KOPT-K1 (cell line): ENCODE measurements around the gene RTN4R.

ENCODE experiments used
- H3K27ac ChIP-seq: fragments of 200-600 bp; sonication (generic); 2 replicates; pipeline ENCODE4 v1.5.1; 2016; ENCODE audit warnings: antibody characterized with exemption, mild to moderate bottlenecking, low read depth, low read length; ENCODE audit not compliant: poor library complexity, severe bottlenecking
- H3K36me3 ChIP-seq: fragments of 200-600 bp; sonication (generic); 2 replicates; pipeline ENCODE4 v1.5.1; 2017; ENCODE audit warnings: antibody characterized with exemption, mild to moderate bottlenecking, low read length, moderate library complexity; ENCODE audit not compliant: insufficient read depth
- H3K9me3 ChIP-seq: fragments of 200-600 bp; sonication (generic); 2 replicates; pipeline ENCODE4 v1.5.1; 2017; ENCODE audit warnings: antibody characterized with exemption, low read length, mild to moderate bottlenecking; ENCODE audit not compliant: insufficient read depth, poor library complexity, severe bottlenecking

Gene RTN4R

GRCh38 chr22:20230777-20231420 lies 37.2 kb downstream of the RTN4R start:
- H3K36me3 ChIP-seq, result no peaks in the 10 kb centered on the region
- no peaks in the 10 kb centered on the region for H3K9me3 ChIP-seq
- H3K27ac ChIP-seq, result no peak overlapping the region

GRCh38 chr22:20229916-20230775 lies 38.0 kb downstream of the RTN4R start:
- Histone ChIP-seq H3K9me3 (no peaks in the 10 kb centered on the region), H3K36me3 (no peaks in the 10 kb centered on the region), H3K27ac (no peak overlapping the region)

DNA sequence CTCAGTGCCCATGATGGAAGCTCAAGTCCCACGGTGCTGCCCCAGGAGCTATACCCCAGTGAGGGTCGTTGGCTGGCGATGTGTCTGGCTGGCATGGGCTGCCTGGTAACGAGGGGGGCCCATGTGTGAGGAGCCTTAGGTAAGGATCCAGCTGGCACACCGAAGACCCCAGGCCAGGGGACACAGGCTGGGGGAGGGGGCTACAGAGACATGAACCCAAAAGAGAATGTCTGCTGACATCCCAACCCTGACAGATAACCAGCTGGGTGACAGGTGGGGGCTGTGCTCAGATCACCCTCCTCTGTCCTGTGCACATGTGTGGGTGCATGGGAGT lies 39.2 kb downstream of the RTN4R start:
- H3K27ac ChIP-seq, result no peak overlapping the region
- no peaks in the 10 kb centered on the region for H3K36me3 ChIP-seq
- H3K9me3 ChIP-seq, result no peaks in the 10 kb centered on the region

DNA sequence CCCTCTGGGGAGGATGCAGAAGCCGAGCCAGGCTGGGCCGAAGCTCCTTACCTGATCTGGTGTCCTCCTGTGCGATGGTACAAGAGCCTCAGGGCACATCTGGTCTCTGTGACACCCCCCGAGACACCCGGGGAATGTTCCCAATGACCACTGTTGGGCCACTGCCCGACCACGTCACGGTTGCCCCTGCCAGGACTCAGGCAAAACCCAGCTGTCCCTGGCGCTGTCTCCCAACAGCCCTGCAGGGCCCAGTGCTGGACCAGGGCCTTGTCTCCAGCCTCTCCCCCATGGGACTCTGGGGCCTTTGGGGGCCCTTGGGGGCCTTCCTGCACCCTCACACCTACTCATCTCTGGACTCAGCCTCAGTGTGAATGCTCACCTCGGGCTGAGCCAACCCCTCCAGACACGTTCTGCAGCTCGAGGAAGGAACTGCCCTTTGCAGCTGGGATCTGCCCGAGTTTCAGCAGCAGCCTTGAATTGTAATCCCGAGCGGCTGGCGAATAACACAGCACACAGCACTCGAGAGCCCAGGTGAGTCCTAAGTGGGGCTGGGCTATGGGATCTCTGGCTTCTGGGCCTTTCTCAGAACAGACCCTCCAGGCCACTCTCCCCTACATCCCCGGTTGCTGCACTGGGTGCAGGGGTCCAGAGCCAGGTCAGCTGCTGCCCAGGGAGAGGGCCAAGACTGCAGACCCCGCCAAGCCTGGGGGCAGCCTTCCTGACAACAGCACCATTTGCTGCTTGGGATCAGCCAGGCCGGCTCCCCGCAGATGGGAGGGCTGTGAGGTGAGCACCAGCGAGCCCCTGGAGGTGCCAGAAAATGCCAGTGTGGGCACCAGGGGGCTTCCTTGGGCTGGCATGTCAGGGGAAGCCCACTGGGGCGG lies 39.8 kb downstream of the RTN4R start:
- H3K9me3 ChIP-seq, result no peaks in the 10 kb centered on the region
- no peaks in the 10 kb centered on the region for H3K36me3 ChIP-seq
- no peak overlapping the region for H3K27ac ChIP-seq

DNA sequence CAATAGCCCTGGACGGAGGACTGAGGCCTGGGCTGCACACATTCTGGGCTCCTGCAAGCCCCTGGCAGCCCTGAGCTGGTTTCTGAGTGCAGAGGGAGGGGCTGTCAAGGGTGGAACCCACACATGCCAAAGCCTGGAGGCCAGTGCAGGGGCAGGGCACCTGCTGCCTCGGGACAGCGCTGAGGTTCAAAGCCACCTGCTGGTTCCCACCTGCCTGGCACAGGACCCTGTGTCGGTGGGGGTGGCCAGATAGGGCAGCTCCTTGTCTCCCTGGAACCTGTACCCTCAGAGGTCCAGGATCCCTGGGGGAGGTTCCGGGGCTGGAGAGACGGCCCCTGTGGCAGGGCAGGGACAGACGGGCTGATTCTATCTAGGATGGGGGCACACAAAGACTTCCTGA lies 40.8 kb downstream of the RTN4R start:
- H3K27ac ChIP-seq, result no peak overlapping the region
- no peaks in the 10 kb centered on the region for H3K9me3 ChIP-seq
- no peaks in the 10 kb centered on the region for H3K36me3 ChIP-seq

DNA sequence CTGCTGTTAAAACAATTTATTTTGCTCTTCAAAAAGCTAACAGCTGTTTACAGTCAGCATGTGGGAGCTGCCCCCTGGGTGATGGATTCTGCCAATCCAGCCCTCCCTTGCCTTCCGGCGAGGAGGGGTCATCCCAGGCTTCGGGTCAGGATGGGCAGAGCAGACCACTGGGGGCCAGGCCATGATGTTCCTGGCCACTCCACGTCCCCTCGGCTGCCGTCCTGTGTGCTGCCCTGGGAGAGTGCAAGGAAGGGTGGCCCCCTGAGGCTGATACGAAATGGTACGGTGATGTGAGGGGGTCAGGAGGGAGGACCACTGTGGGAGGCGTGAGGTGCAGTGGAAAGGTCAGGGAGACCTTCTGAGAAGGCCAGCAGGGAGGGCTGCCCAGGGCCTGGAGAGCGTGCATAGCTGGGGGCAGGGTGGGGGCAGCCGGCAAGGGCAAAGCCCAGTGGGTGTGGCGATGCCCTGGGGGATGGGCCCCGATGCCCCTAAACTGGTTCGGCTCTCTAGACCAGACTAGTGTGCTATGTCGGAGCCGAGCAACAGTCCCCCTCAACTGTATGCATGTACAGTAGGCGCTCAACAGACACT lies 41.3 kb downstream of the RTN4R start:
- no peaks in the 10 kb centered on the region for H3K36me3 ChIP-seq
- no peak overlapping the region for H3K27ac ChIP-seq
- H3K9me3 ChIP-seq, result no peaks in the 10 kb centered on the region

DNA sequence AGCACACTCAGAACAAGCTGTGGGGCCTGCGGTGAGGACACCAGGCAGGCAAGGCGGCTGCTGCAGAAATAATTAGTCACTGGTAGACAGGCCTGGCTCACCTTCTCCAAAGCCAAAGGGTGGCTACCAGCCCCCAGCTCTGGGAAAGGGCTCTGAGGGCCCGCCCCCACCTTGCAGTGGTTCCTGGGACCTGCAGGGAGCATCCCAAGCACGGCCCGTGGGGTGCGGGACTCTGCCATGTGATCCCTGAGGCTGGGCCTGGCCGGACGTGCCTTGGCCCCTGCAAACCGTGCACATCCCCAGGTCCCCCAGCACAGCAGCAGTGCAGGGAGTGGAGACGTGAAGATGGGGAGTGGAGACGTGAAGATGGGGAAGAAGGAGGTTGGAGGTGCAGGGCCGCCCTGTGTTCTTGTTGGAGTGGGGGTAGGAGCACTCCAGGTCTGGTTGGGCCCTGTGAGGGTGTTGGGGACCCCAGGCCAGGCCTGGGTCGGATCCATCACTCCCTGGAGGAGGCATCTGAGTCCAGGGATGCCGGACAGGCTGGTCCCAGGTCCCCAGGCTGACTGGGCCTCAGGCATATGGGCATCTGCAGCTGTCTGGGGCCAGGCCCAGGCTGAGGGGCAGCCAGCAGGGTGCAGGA lies 41.9 kb downstream of the RTN4R start:
- H3K36me3 ChIP-seq, result no peaks in the 10 kb centered on the region
- H3K27ac ChIP-seq, result no peak overlapping the region
- no peaks in the 10 kb centered on the region for H3K9me3 ChIP-seq

- Histone ChIP-seq H3K27ac (no peak overlapping the region), H3K36me3 (no peaks in the 10 kb centered on the region), H3K9me3 (no peaks in the 10 kb centered on the region)
Measured at GRCh38 chr22:20225693-20225966, 42.5 kb downstream of the RTN4R start.

DNA sequence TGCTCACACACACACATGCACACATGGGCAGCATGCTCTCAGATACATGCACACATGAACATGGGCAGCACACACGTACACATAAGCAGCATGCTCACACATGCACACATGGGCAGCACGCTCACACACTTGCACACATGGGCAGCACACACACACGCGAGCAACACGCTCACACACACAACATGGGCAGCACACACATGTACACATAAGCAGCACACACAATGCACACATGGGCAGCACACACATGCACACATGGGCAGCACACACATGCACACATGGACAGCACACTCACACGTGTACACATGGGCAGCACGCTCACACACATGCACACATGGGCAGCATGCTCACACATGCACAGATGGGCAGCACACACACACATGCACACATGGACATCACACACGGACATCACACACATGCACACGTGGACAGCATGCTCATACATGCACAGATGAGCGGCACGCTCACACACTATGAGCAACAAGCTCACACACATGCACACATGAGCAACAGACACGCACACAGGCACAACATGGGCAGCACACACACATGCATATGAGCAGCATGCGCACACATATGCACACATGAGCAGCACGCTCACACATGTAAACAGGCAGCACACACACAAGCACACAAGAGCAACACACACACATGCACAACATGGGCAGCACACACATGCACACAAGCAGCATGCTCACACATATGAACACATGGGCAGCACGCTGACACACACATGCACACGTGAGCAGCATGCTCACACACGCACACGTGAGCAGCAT lies 43.0 kb downstream of the RTN4R start:
- no peak overlapping the region for H3K27ac ChIP-seq
- no peaks in the 10 kb centered on the region for H3K9me3 ChIP-seq
- H3K36me3 ChIP-seq, result no peaks in the 10 kb centered on the region

GRCh38 chr22:20224256-20224626 lies 43.9 kb downstream of the RTN4R start:
- H3K36me3 ChIP-seq, result no peaks in the 10 kb centered on the region
- H3K27ac ChIP-seq, result no peak overlapping the region
- H3K9me3 ChIP-seq, result no peaks in the 10 kb centered on the region

- Histone ChIP-seq H3K9me3 (no peaks in the 10 kb centered on the region), H3K27ac (no peak overlapping the region), H3K36me3 (no peaks in the 10 kb centered on the region)
Measured at GRCh38 chr22:20223421-20224255, 44.5 kb downstream of the RTN4R start.

GRCh38 chr22:20222764-20223420 lies 45.2 kb downstream of the RTN4R start:
- no peak overlapping the region for H3K27ac ChIP-seq
- H3K9me3 ChIP-seq, result no peaks in the 10 kb centered on the region
- no peaks in the 10 kb centered on the region for H3K36me3 ChIP-seq
